ENCODE results near the gene MOSPD3. TPM values are rescaled to one million over a fixed set of nuclear protein-coding genes. Genes with fewer than 3 reads are reported as not detected.

MOSPD3 gene
- total and polyA plus RNA-seq, 2 of the 8 experiments (the other 6 are each of a cell fraction or from before 2014, with no cell fraction given): 20.7 to 21.4 TPM

GRCh38 chr7:100573691-100574361 is 38.5 kb upstream of the MOSPD3 start, which contains the start of gene SAP25:
SAP25 (minus strand) TSS chr7:100573900; CDS start chr7:100573742, 158 bp downstream.
- Histone ChIP-seq H4K5ac (ENCODE audit: insufficient read length, low read depth, low read length) (no peak within 1 kb of the TSS), H2AK5ac (ENCODE audit: low read depth, low read length) (0 out of 2 replicates have a peak within 1 kb of the TSS, but pooled peaks have one; percentile 39), H3K14ac (ENCODE audit: insufficient read length) (no peak within 1 kb of the TSS), H3K36me3 (ENCODE audit: control insufficient read depth in 2 of 4, insufficient read depth in 4 of 4, low read length in 3 of 4) (peaks cover 2 to 24% (median 16%) of the 10 kb centered on the region in 4 experiments; a peak in 5 of 8 replicates), H3K79me2 (ENCODE audit: control insufficient read depth in 1 of 2, insufficient read depth in 2 of 2, low read length in 2 of 2) (no peaks in the 10 kb centered on the region), H2BK20ac (ENCODE audit: low read length) (peak within 1 kb of the TSS; percentile 72; the same call in 1 of the 2 replicates), H2BK12ac (ENCODE audit: low read depth, low read length) (no peak within 1 kb of the TSS), H3K4me1 (replicated peaks in 1 of 4; ENCODE audit: control insufficient read depth in 3 of 4, insufficient read depth in 4 of 4, low read length in 3 of 4) (peaks cover 0 to 31% (median 22%) of the 10 kb centered on the region in 4 experiments; a peak in 6 of 7 replicates), H2AFZ (ENCODE audit: low read length) (no peak within 1 kb of the TSS), H2BK120ac (replicated peaks; ENCODE audit: low read depth, low read length) (no peak within 1 kb of the TSS), H3K23ac (ENCODE audit: insufficient read length) (no peak within 1 kb of the TSS), H3K27ac (ENCODE audit: low read depth, low read length) (no peak within 1 kb of the TSS; the same call in 1 of the 2 replicates), H3K4me2 (ENCODE audit: insufficient read depth in 1 of 2, low read depth in 2 of 2, low read length in 2 of 2) (no peak within 1 kb of the TSS), H2BK5ac (ENCODE audit: low read depth, low read length) (no peak within 1 kb of the TSS), H4K8ac (ENCODE audit: extremely low read depth, insufficient read depth, low read length) (peak within 1 kb of the TSS; percentile 35; the same call in 1 of the 2 replicates), H3K56ac (replicated peaks; ENCODE audit: insufficient read length, low read depth, low read length) (no peak within 1 kb of the TSS), H3K4me3 (ENCODE audit: extremely low read depth in 1 of 4, insufficient read depth in 2 of 4, low read depth in 3 of 4, low read length in 4 of 4) (no peak within 1 kb of the TSS), H4K91ac (replicated peaks; ENCODE audit: insufficient read length, low read length) (no peak within 1 kb of the TSS), H3K79me1 (ENCODE audit: low read depth, low read length) (peaks cover 2% of the 10 kb centered on the region; the same call in 1 of the 2 replicates), H2BK15ac (ENCODE audit: low read length) (peak within 1 kb of the TSS; percentile 72; the same call in 1 of the 2 replicates), H4K20me1 (replicated peaks in 1 of 2; ENCODE audit: control insufficient read depth in 1 of 2, insufficient read depth in 2 of 2, low read length in 2 of 2) (peaks cover 0 to 8% of the 10 kb centered on the region in 2 experiments), H3K9me3 (ENCODE audit: insufficient read depth in 2 of 2, low read depth in 1 of 2, low read length in 1 of 2) (no peaks in the 10 kb centered on the region), H3K27me3 (replicated peaks in 1 of 4; ENCODE audit: control insufficient read depth in 3 of 4, extremely low read depth in 1 of 4, insufficient read depth in 3 of 4, low read length in 3 of 4) (peaks cover 0 to 4% (median under 1%) of the 10 kb centered on the region in 4 experiments; a peak in 1 of 7 replicates), H3K23me2 (ENCODE audit: low read depth, low read length) (peaks cover 8% of the 10 kb centered on the region; the same call in 1 of the 2 replicates), H3K9ac (replicated peaks in 1 of 4; ENCODE audit: extremely low read depth in 1 of 4, low read depth in 3 of 4, low read length in 3 of 4) (no peak within 1 kb of the TSS), H3K18ac (ENCODE audit: extremely low read depth, low read length) (peak within 1 kb of the TSS; percentile 48; the same call in 1 of the 2 replicates), H3K4ac (replicated peaks; ENCODE audit: insufficient read length, low read depth, low read length) (peak within 1 kb of the TSS; percentile 91)
- CTCF ChIA-PET (ENCODE audit: partially characterized antibody): interaction anchor here (0.9 to 4.8 kb wide), 8 partner anchors 9 to 181 kb away, joined by 3 to 53 read pairs (median 4); partner anchors contain the start of genes FBXO24 and LRCH4
- POLR2A ChIA-PET (ENCODE audit: partially characterized antibody): interaction anchor here (0.6 to 4.8 kb wide), 2 partner anchors 10 to 15 kb away, joined by 3 to 83 read pairs; partner anchors contain the start of genes FBXO24 and LRCH4
- DNase-seq (ENCODE audit: low read depth in 1 of 2, low spot score in 2 of 2): peak in 1 of 2 experiments; percentile 84
- WGBS, 2 experiments (ENCODE audit: extremely low coverage in 1 of 2, insufficient coverage in 1 of 2, insufficient read length in 1 of 2, insufficient replicate concordance in 2 of 2, low coverage in 1 of 2, low lambda C conversion rate in 2 of 2, missing lambda C conversion rate in 1 of 2): 81% methylated on average over 39 of the region's 70 CpGs; no CpG with 5 or more reads in 1 of the 2 experiments
- FAIRE-seq: no peak
- TF ChIP-seq E2F6 (IDR thresholded peaks at IDR 0.05): peak; percentile 87
- no peak for TF ChIP-seq HDAC6 (IDR thresholded peaks at IDR 0.05; ENCODE audit: low read depth, low read length)
- TF ChIP-seq, protein P1, sequence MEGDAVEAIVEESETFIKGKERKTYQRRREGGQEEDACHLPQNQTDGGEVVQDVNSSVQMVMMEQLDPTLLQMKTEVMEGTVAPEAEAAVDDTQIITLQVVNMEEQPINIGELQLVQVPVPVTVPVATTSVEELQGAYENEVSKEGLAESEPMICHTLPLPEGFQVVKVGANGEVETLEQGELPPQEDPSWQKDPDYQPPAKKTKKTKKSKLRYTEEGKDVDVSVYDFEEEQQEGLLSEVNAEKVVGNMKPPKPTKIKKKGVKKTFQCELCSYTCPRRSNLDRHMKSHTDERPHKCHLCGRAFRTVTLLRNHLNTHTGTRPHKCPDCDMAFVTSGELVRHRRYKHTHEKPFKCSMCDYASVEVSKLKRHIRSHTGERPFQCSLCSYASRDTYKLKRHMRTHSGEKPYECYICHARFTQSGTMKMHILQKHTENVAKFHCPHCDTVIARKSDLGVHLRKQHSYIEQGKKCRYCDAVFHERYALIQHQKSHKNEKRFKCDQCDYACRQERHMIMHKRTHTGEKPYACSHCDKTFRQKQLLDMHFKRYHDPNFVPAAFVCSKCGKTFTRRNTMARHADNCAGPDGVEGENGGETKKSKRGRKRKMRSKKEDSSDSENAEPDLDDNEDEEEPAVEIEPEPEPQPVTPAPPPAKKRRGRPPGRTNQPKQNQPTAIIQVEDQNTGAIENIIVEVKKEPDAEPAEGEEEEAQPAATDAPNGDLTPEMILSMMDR (IDR thresholded peaks at IDR 0.05; ENCODE audit: control extremely low read depth in 1 of 3, insufficient read depth in 1 of 3, low read depth in 1 of 3, low read length in 3 of 3): peak in 2 of 3 experiments; percentile 63 to 70; a peak in 3 of 4 replicates
- no peak for TF ChIP-seq PHF8 (conservative IDR thresholded peaks at IDR 0.05; ENCODE audit: low read depth, low read length)
- no peak for TF ChIP-seq TBP (IDR thresholded peaks at IDR 0.05; ENCODE audit: low read depth, low read length)
- no peak for TF ChIP-seq SIX5 (IDR thresholded peaks at IDR 0.05; ENCODE audit: low read depth, low read length)
